ENCODE measurements around the gene TPP1.

Gene TPP1

GRCh38 chr11:6568191-6568918, 50.9 kb downstream of the TPP1 start:
- TF ChIP-seq BACH2 (CRISPR knock-in tag; IDR thresholded peaks at IDR 0.05; ENCODE audit: borderline replicate concordance) (no peak), OSR1 (CRISPR knock-in tag; IDR thresholded peaks at IDR 0.05) (no peak), ZFP30 (CRISPR knock-in tag; IDR thresholded peaks at IDR 0.05) (no peak), PPARA (CRISPR knock-in tag; IDR thresholded peaks at IDR 0.05; ENCODE audit: borderline replicate concordance) (no peak), RARB (CRISPR knock-in tag; IDR thresholded peaks at IDR 0.05) (no peak), CSRNP3 (CRISPR knock-in tag; IDR thresholded peaks at IDR 0.05) (no peak), ISL1 (CRISPR knock-in tag; IDR thresholded peaks at IDR 0.05) (no peak), POU6F1 (CRISPR knock-in tag; IDR thresholded peaks at IDR 0.05; ENCODE audit: borderline replicate concordance, low read depth) (no peak), ZNF565 (CRISPR knock-in tag; conservative IDR thresholded peaks at IDR 0.05; ENCODE audit: low read depth) (no peak), PATZ1 (CRISPR knock-in tag; IDR thresholded peaks at IDR 0.05; ENCODE audit: borderline replicate concordance) (no peak), ZNF8 (CRISPR knock-in tag; IDR thresholded peaks at IDR 0.05) (no peak), TOX (CRISPR knock-in tag; IDR thresholded peaks at IDR 0.05; ENCODE audit: borderline replicate concordance) (no peak), SNAI2 (CRISPR knock-in tag; IDR thresholded peaks at IDR 0.05) (no peak), TSHZ2 (CRISPR knock-in tag; IDR thresholded peaks at IDR 0.05) (no peak), CSDC2 (CRISPR knock-in tag; IDR thresholded peaks at IDR 0.05) (no peak)
- peak; percentile 45 for ATAC-seq

GRCh38 chr11:6567371-6567745, 51.9 kb downstream of the TPP1 start:
- no peak for TF ChIP-seq ZFP3 (CRISPR knock-in tag; IDR thresholded peaks at IDR 0.05)
- TF ChIP-seq TSHZ2 (CRISPR knock-in tag; IDR thresholded peaks at IDR 0.05): no peak
- no peak for TF ChIP-seq ARNTL (CRISPR knock-in tag; IDR thresholded peaks at IDR 0.05; ENCODE audit: borderline replicate concordance, low read depth)
- no peak for TF ChIP-seq ZFP30 (CRISPR knock-in tag; IDR thresholded peaks at IDR 0.05)
- no peak for TF ChIP-seq OSR1 (CRISPR knock-in tag; IDR thresholded peaks at IDR 0.05)
- no peak for ATAC-seq

GRCh38 chr11:6566704-6567370, 52.4 kb downstream of the TPP1 start:
- no peak for TF ChIP-seq PPARA (CRISPR knock-in tag; IDR thresholded peaks at IDR 0.05; ENCODE audit: borderline replicate concordance)
- no peak for ATAC-seq
